CD14-positive monocyte (primary cell): ENCODE results near the gene DISP2. TPM values are rescaled to one million over a fixed set of nuclear protein-coding genes. Genes with fewer than 3 reads are reported as not detected.

Source experiments
- DNase-seq, 3 donors: peaks; one replicate each; pipeline ENCODE4 v3.0.0-alpha.2; 2011 to 2022
- H2AFZ ChIP-seq: 2 replicates; pipeline ENCODE4 v1.6.0; 2012; ENCODE audit warnings: mild to moderate bottlenecking, low read depth, low read length, inconsistent platforms; ENCODE audit not compliant: insufficient read depth, poor library complexity, severe bottlenecking
- H3K27ac ChIP-seq, 2 donors: 1 replicate in 1 of 2; 2 replicates in 1 of 2; pipeline ENCODE4 v1.5.1; 2012 to 2013; ENCODE audit warnings: low read length in 2 of 2, control low read depth in 1 of 2, inconsistent platforms in 1 of 2, low read depth in 1 of 2, mild to moderate bottlenecking in 1 of 2
- H3K27me3 ChIP-seq, 2 donors: one replicate each; pipeline versions ENCODE4 v1.6.0 to v1.6.1; 2011 to 2013; ENCODE audit warnings: low read length in 2 of 2; ENCODE audit not compliant: control insufficient read depth in 2 of 2, insufficient read depth in 2 of 2
- H3K36me3 ChIP-seq, 2 donors: replicated peaks in 1 of 2; 1 replicate in 1 of 2; 2 replicates in 1 of 2; pipeline versions ENCODE4 v1.5.1 to v1.6.1; 2012 to 2013; ENCODE audit warnings: low read length in 2 of 2, control low read depth in 1 of 2, inconsistent platforms in 1 of 2, mild to moderate bottlenecking in 1 of 2; ENCODE audit not compliant: insufficient read depth in 2 of 2, control insufficient read depth in 1 of 2
- H3K4me1 ChIP-seq, 2 donors: 1 replicate in 1 of 2; 2 replicates in 1 of 2; pipeline versions ENCODE4 v1.5.1 to v1.6.1; 2012 to 2013; ENCODE audit warnings: low read length in 2 of 2, control low read depth in 1 of 2, inconsistent platforms in 1 of 2, mild to moderate bottlenecking in 1 of 2, moderate library complexity in 1 of 2; ENCODE audit not compliant: insufficient read depth in 2 of 2, control insufficient read depth in 1 of 2
- H3K4me2 ChIP-seq: replicated peaks from 2 replicates; pipeline ENCODE3; 2012; ENCODE audit warnings: low read length, moderate library complexity, mild to moderate bottlenecking; ENCODE audit not compliant: poor library complexity, severe bottlenecking; ENCODE audit errors: extremely low read depth
- H3K4me3 ChIP-seq, 3 experiments: fragments of 200-600 bp in 1 of 3; sonication (generic) in 1 of 3; replicated peaks in 1 of 3; 1 replicate in 2 of 3; 2 replicates in 1 of 3; pipeline ENCODE4 v1.5.1; 2011 to 2013; ENCODE audit warnings: low read length in 3 of 3, mild to moderate bottlenecking in 3 of 3, control low read depth in 2 of 3, low read depth in 2 of 3, inconsistent platforms in 1 of 3, moderate library complexity in 1 of 3
- H3K79me2 ChIP-seq: 2 replicates; pipeline ENCODE4 v1.6.0; 2012; ENCODE audit warnings: mild to moderate bottlenecking, control low read depth, inconsistent platforms, low read length, moderate library complexity; ENCODE audit not compliant: insufficient read depth
- H3K9ac ChIP-seq: 2 replicates; pipeline ENCODE4 v1.6.0; 2017; ENCODE audit warnings: low read length, mild to moderate bottlenecking; ENCODE audit not compliant: insufficient read depth, poor library complexity, severe bottlenecking
- H3K9me3 ChIP-seq, 2 donors: replicated peaks in 1 of 2; 1 replicate in 1 of 2; 2 replicates in 1 of 2; pipeline versions ENCODE4 v1.5.1 to v1.6.1; 2012 to 2013; ENCODE audit warnings: low read length in 2 of 2, control low read depth in 1 of 2; ENCODE audit not compliant: control insufficient read depth in 1 of 2, insufficient read depth in 1 of 2
- H4K20me1 ChIP-seq: 2 replicates; pipeline ENCODE4 v1.6.0; 2012; ENCODE audit warnings: mild to moderate bottlenecking, low read length, control low read depth, moderate library complexity; ENCODE audit not compliant: insufficient read depth
- H3K27ac Mint-ChIP-seq, 7 donors: one replicate each; pipeline ENCODE4 v1.8.0; 2020; ENCODE audit warnings: mild to moderate bottlenecking in 7 of 7, mixed read lengths in 7 of 7, moderate library complexity in 6 of 7, inconsistent platforms in 2 of 7
- H3K27me3 Mint-ChIP-seq, 3 donors: one replicate each; pipeline ENCODE4 v1.8.0; 2021 to 2022; ENCODE audit warnings: low read depth in 3 of 3, mild to moderate bottlenecking in 3 of 3, mixed read lengths in 3 of 3, moderate library complexity in 3 of 3, inconsistent platforms in 1 of 3
- H3K36me3 Mint-ChIP-seq, 2 donors: one replicate each; pipeline ENCODE4 v1.8.0; 2020; ENCODE audit warnings: mixed read lengths in 2 of 2, inconsistent platforms in 1 of 2, mild to moderate bottlenecking in 1 of 2
- H3K4me1 Mint-ChIP-seq: one replicate; pipeline ENCODE4 v1.8.0; 2020; ENCODE audit warnings: mild to moderate bottlenecking, mixed read lengths
- H3K4me3 Mint-ChIP-seq, 2 donors: one replicate each; pipeline ENCODE4 v1.8.0; 2020; ENCODE audit warnings: mild to moderate bottlenecking in 2 of 2, mixed read lengths in 2 of 2, moderate library complexity in 1 of 2
- H3K9me3 Mint-ChIP-seq, 7 donors: one replicate each; pipeline ENCODE4 v1.8.0; 2020 to 2022; ENCODE audit warnings: mixed read lengths in 7 of 7, mild to moderate bottlenecking in 6 of 7, moderate library complexity in 6 of 7, inconsistent platforms in 2 of 7
- CTCF ChIP-seq: fragments of 200-600 bp; IDR thresholded peaks from one replicate; pipeline ENCODE4 v1.8.0; 2022; ENCODE audit warnings: antibody characterized with exemption, mild to moderate bottlenecking
- WGBS: methylation state at CpG from one replicate; pipeline ENCODE4 v1.1.5; 2013; ENCODE audit warnings: missing lambda C conversion rate; ENCODE audit not compliant: insufficient coverage; 5-methylcytosine and 5-hydroxymethylcytosine counted together
- intact Hi-C, 2 donors: fragments of 100-400 bp; cut with micrococcal nuclease; formaldehyde crosslinking; loops; one replicate each; pipeline versions ENCODE4 v1.15.0 to v1.15.1; 2023
- polyA plus RNA-seq, 3 donors: library from polyadenylated mRNA; depleted of rRNA in 1 of 3; unstranded in 2 of 3; stranded (reverse) in 1 of 3; fragments of 300-500 nt in 2 of 3; fragments of >200 nt in 1 of 3; fragmentation: Illumina TruSeq in 2 of 3; gene quantifications; 1 replicate in 2 of 3; 2 replicates in 1 of 3; pipeline ENCODE4 v1.2.3, GENCODE V29; 2012 to 2021

DISP2 gene
- polyA plus RNA-seq, 3 donors: 0.01 TPM; not detected in 1

GRCh38 chr15:40310001-40310959, 47.7 kb upstream of the DISP2 start:
- Histone ChIP-seq H3K36me3 (peaks cover 0 to 6% of the 10 kb centered on the region in 2 donors), H4K20me1 (peaks cover 21% of the 10 kb centered on the region), H3K27ac (no peak overlapping the region), H3K4me2 (peak overlapping the region; percentile 97), H3K4me3 (peak overlapping the region in 1 of 3 experiments; percentile 99), H2AFZ (no peak overlapping the region), H3K79me2 (peaks cover 41% of the 10 kb centered on the region), H3K4me1 (peaks cover 41 to 52% of the 10 kb centered on the region in 2 donors), H3K9me3 (no peaks in the 10 kb centered on the region), H3K9ac (no peak overlapping the region), H3K27me3 (peaks cover 3 to 10% of the 10 kb centered on the region in 2 donors)
- peaks cover 52% of the 10 kb centered on the region for H3K4me1 Mint-ChIP-seq
- H3K9me3 Mint-ChIP-seq: no peaks in the 10 kb centered on the region
- peaks cover 12 to 16% (median 12%) of the 10 kb centered on the region in 3 donors for H3K27me3 Mint-ChIP-seq
- H3K4me3 Mint-ChIP-seq: peak overlapping the region in 1 of 2 donors; percentile 99
- WGBS: 0% methylated on average over 2 of the region's 4 CpGs
- TF ChIP-seq CTCF: peak; percentile 88
- peak; percentile 46 to 68 (median 66) for DNase-seq
- peak overlapping the region in 2 of 7 donors; percentile 86 to 95 for H3K27ac Mint-ChIP-seq
- intact Hi-C loops: loop anchor here (5.0 kb wide), 1 partner anchor 33 kb away; no protein-coding TSS in a partner anchor
- peaks cover 2 to 6% of the 10 kb centered on the region in 2 donors for H3K36me3 Mint-ChIP-seq

GRCh38 chr15:40310993-40311392, 47.0 kb upstream of the DISP2 start:
- H3K27me3 Mint-ChIP-seq: peaks cover 15 to 21% (median 16%) of the 10 kb centered on the region in 3 donors
- peaks cover 0 to 2% of the 10 kb centered on the region in 2 donors for H3K36me3 Mint-ChIP-seq
- no peak overlapping the region for H3K4me3 ChIP-seq
- no peaks in the 10 kb centered on the region for H3K36me3 ChIP-seq
- no peaks in the 10 kb centered on the region for H3K9me3 Mint-ChIP-seq
- H3K27ac ChIP-seq: no peak overlapping the region
- peaks cover 34 to 45% of the 10 kb centered on the region in 2 donors for H3K4me1 ChIP-seq
- peaks cover 4 to 10% of the 10 kb centered on the region in 2 donors for H3K27me3 ChIP-seq
- no peak overlapping the region for H2AFZ ChIP-seq
- TF ChIP-seq CTCF: no peak
- H3K4me2 ChIP-seq: no peak overlapping the region
- H3K4me3 Mint-ChIP-seq: no peak overlapping the region
- no peak overlapping the region for H3K27ac Mint-ChIP-seq
- peaks cover 45% of the 10 kb centered on the region for H3K4me1 Mint-ChIP-seq
- H3K79me2 ChIP-seq: peaks cover 34% of the 10 kb centered on the region
- H3K9ac ChIP-seq: no peak overlapping the region
- intact Hi-C loops: loop anchor here (5.0 kb wide), 1 partner anchor 34 kb away; no protein-coding TSS in a partner anchor
- DNase-seq: no peak
- no peaks in the 10 kb centered on the region for H3K9me3 ChIP-seq
- H4K20me1 ChIP-seq: peaks cover 14% of the 10 kb centered on the region
- 87% methylated on average over 2 of the region's 3 CpGs for WGBS
